PFSK-1 (cell line): ENCODE measurements around the gene NYNRIN.

Experiments
- POLR2AphosphoS5 ChIP-seq: IDR thresholded peaks from 2 replicates; pipeline ENCODE4 v1.6.1; 2012; ENCODE audit warnings: low read depth, mild to moderate bottlenecking, control low read depth, low read length, moderate library complexity
- SIN3A ChIP-seq: IDR thresholded peaks from 2 replicates; pipeline ENCODE4 v1.6.1; 2012; ENCODE audit warnings: mild to moderate bottlenecking, low read length, moderate library complexity, borderline replicate concordance; ENCODE audit not compliant: insufficient read depth
- TAF1 ChIP-seq: IDR thresholded peaks from 2 replicates; pipeline ENCODE4 v1.6.1; 2012; ENCODE audit warnings: low read length, control low read depth, borderline replicate concordance; ENCODE audit not compliant: insufficient read depth

DNA sequence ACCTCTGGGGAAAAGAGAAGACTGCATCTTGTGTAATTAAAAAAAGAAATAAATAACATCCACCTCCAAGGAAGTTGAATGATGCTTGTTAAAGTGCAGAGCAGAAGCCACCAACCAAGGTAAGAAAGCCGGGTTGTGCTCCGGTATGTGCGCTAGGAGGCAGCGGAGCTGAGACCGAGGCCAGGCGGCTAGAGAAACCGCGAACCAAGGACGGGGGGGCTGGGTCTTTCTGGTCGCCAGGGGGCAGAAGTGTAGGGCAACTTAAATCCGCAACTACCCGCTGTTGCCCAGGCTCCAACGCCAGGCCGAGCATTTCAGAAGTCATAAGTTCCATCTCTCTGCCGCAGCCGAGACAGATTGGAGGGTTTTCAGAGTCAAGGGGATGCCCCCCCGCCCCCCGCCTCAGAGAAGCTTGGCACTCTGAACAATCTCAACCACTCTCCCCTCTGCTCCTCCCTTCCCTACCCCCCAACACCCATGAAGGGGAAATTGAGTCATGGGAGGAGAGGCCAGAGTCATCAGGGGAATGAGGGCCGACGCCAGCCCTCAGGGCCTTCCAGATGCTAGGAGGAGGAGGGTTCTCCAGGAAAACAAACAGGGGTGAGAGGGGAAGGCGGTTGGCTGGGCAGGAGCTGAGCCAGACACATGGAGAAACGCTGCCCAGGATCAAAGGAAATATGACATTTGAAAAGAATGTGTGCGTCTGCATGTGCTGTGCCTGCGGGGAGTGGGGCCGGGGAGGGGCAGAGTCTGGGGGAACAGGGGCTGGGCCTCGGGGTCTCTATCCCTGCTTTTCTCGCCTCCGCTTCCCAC, 33.0 kb upstream of the NYNRIN start:
- TF ChIP-seq POLR2AphosphoS5 (no peak), TAF1 (no peak), SIN3A (no peak)
